K562 (cell line): ENCODE results near the gene IRAK2. TPM values are rescaled to one million over a fixed set of nuclear protein-coding genes. Genes with fewer than 3 reads are reported as not detected.

ENCODE experiments used
- EP300 ChIP-seq: IDR thresholded peaks from 2 replicates; pipeline ENCODE4 v1.6.1; 2012; ENCODE audit warnings: low read length, improper control_type of control experiment
- ETV6 ChIP-seq, 3 experiments: fragments of 150-350 bp in 1 of 3; sonication (generic) in 1 of 3; formaldehyde crosslinking in 1 of 3; IDR thresholded peaks; 2 replicates each; pipeline versions ENCODE4 v1.6.1 to v1.8.0; 2014 to 2022; ENCODE audit warnings: borderline replicate concordance in 2 of 3, low read depth in 2 of 3, antibody characterized with exemption in 1 of 3, low read length in 1 of 3, mild to moderate bottlenecking in 1 of 3, missing genetic modification reagents in 1 of 3
- FOSL1 ChIP-seq: fragments of 200-800 bp; sonication (Bioruptor generic); conservative IDR thresholded peaks from 2 replicates; pipeline ENCODE4 v1.6.1; 2016; ENCODE audit warnings: missing genetic modification characterization, missing compliant biosample characterization
- ZNF584 ChIP-seq: fragments of 200-800 bp; sonication (Bioruptor generic); IDR thresholded peaks from 2 replicates; pipeline ENCODE4 v1.6.1; 2016; ENCODE audit warnings: low read depth, mild to moderate bottlenecking, missing genetic modification characterization, missing compliant biosample characterization
- polyA plus RNA-seq, 8 experiments: library from polyadenylated mRNA; depleted of rRNA in 4 of 8; stranded (reverse) in 5 of 8; unstranded in 3 of 8; fragments of >200 nt; fragmentation: Nextera tagmentation in 2 of 8; fragmentation: Illumina TruSeq in 1 of 8; extraction: Ambion mirVana in 2 of 8; extraction: Trizol in 1 of 8; gene quantifications; 2 replicates each; pipeline versions ENCODE4 v1.2.1 to v1.2.3, GENCODE V29; 2011 to 2014; ENCODE audit warnings: inconsistent platforms in 1 of 8, missing spikeins in 1 of 8
- total RNA-seq, 7 experiments: library from RNA; depleted of rRNA in 6 of 7; stranded (reverse); fragments of >200 nt in 6 of 7; fragmentation: Illumina TruSeq in 2 of 7; extraction: Trizol in 2 of 7; gene quantifications; 2 replicates each; pipeline versions ENCODE4 v1.2.1 to v1.2.3, GENCODE V29; 2011 to 2021; ENCODE audit warnings: low replicate concordance in 1 of 7
- TF ChIP-seq, protein P1 (sequence below): fragments of 200-400 bp; formaldehyde crosslinking; IDR thresholded peaks from 2 replicates; pipeline ENCODE4 v1.6.1; 2017; ENCODE audit warnings: mild to moderate bottlenecking, low read depth, low read length, moderate library complexity
- TF ChIP-seq, protein P2 (sequence below): fragments of 450-650 bp; formaldehyde crosslinking; IDR thresholded peaks from 2 replicates; pipeline ENCODE4 v1.4.0; 2020; ENCODE audit warnings: mild to moderate bottlenecking, mixed read lengths
- TF ChIP-seq, protein P3 (sequence below), 2 experiments: fragments of 200-800 bp in 1 of 2; sonication (Bioruptor generic) in 1 of 2; sonication (generic) in 1 of 2; formaldehyde crosslinking in 1 of 2; IDR thresholded peaks in 1 of 2; conservative IDR thresholded peaks in 1 of 2; 2 replicates each; pipeline versions ENCODE4 v1.5.0 to v1.6.1; 2016 to 2020; ENCODE audit warnings: missing compliant biosample characterization in 1 of 2, missing genetic modification characterization in 1 of 2, missing genetic modification reagents in 1 of 2

Gene IRAK2
- total and polyA plus RNA-seq, 9 of the 15 experiments (the other 6 are each of a cell fraction or from before 2014, with no cell fraction given): 0.42 to 4.4 (median 2.7) TPM

DNA sequence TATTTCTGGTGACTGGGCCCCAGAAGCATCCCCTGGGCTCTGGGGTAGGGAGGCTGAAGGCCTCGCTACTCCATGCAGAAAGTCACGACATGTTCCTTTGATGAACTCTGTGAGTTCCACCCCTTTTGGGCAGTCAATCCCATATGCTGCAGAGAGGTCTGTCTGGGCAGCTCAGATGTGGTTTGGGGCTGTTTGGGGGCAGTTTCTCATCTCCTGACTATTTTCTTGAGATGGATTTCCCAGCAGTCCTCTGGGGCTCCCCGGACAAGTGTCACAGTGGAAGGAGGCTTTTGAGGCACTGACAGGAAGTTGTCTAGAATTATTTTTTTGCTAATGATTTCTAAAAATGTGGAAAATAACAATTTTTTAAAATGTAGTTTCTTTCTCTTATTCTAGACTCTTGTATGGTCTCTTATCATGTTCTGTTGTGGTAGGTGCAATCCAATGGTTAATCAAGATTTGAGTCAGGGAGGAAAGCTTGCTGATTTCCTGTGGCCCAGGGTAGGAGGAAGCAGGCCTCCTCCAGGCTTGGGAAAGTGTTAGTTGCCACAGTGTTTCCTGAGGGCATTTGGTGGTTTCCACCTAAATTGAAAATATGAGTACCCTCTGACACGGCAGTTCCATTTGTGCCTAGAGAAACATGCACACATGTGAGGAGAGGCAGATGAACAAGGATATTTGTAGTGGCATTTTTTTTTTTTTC lies 63.7 kb downstream of the IRAK2 start (continued):
- TF ChIP-seq FOSL1 (tag) (peak; percentile 29; the same call in 1 of the 2 replicates), ZNF584 (CRISPR knock-in tag) (0 out of 2 replicates have a peak, but pooled peaks have one; percentile 44), ETV6 (IDR thresholded peaks at IDR 0.05; ENCODE audit: borderline replicate concordance in 1 of 2, low read depth in 2 of 2, low read length in 1 of 2) (no peak), ETV6 (CRISPR knock-in tag; IDR thresholded peaks at IDR 0.05; ENCODE audit: borderline replicate concordance) (no peak), EP300 (no peak)
- TF ChIP-seq, protein P1, sequence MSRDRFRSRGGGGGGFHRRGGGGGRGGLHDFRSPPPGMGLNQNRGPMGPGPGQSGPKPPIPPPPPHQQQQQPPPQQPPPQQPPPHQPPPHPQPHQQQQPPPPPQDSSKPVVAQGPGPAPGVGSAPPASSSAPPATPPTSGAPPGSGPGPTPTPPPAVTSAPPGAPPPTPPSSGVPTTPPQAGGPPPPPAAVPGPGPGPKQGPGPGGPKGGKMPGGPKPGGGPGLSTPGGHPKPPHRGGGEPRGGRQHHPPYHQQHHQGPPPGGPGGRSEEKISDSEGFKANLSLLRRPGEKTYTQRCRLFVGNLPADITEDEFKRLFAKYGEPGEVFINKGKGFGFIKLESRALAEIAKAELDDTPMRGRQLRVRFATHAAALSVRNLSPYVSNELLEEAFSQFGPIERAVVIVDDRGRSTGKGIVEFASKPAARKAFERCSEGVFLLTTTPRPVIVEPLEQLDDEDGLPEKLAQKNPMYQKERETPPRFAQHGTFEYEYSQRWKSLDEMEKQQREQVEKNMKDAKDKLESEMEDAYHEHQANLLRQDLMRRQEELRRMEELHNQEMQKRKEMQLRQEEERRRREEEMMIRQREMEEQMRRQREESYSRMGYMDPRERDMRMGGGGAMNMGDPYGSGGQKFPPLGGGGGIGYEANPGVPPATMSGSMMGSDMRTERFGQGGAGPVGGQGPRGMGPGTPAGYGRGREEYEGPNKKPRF: no peak
- TF ChIP-seq, protein P2, sequence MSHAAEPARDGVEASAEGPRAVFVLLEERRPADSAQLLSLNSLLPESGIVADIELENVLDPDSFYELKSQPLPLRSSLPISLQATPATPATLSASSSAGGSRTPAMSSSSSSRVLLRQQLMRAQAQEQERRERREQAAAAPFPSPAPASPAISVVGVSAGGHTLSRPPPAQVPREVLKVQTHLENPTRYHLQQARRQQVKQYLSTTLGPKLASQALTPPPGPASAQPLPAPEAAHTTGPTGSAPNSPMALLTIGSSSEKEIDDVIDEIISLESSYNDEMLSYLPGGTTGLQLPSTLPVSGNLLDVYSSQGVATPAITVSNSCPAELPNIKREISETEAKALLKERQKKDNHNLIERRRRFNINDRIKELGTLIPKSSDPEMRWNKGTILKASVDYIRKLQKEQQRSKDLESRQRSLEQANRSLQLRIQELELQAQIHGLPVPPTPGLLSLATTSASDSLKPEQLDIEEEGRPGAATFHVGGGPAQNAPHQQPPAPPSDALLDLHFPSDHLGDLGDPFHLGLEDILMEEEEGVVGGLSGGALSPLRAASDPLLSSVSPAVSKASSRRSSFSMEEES (CRISPR knock-in tag): no peak
- TF ChIP-seq, protein P3, sequence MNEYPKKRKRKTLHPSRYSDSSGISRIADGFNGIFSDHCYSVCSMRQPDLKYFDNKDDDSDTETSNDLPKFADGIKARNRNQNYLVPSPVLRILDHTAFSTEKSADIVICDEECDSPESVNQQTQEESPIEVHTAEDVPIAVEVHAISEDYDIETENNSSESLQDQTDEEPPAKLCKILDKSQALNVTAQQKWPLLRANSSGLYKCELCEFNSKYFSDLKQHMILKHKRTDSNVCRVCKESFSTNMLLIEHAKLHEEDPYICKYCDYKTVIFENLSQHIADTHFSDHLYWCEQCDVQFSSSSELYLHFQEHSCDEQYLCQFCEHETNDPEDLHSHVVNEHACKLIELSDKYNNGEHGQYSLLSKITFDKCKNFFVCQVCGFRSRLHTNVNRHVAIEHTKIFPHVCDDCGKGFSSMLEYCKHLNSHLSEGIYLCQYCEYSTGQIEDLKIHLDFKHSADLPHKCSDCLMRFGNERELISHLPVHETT (CRISPR knock-in tag; conservative IDR thresholded peaks at IDR 0.05 in 1 of 2, IDR thresholded peaks at IDR 0.05 in 1 of 2): 0 out of 4 replicates have a peak, but pooled peaks of 1 of the 2 experiments have one; percentile 22
